ENCODE data around the gene TMLHE. TPM values are rescaled to one million over a fixed set of nuclear protein-coding genes. Genes with fewer than 3 reads are reported as not detected.

TMLHE gene
- total and polyA plus RNA-seq, 2 experiments from 2014 or later: 9.6 to 10.1 TPM

DNA sequence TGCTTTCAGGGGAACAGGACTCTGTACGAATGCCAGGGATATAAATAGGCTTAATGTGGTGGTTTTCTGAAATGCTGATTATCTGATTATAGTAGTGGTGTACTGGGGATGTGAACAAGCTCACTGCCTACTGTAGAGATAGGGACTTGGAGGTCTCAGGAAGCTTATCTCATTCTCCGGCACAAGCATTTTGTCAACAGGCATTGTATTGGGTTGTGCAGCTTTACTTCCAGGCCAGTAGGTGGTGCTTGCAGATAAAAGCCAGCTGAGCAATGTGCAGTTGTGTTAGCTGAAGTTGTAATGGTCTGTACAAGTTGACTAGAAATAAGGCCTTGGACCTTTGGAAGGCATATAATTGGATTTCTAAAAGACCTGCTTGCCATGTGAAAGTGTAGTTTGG, 49.5 kb upstream of the TMLHE start:
- DNase-seq (ENCODE audit: low spot score) (peak; percentile 35), ATAC-seq (peak; percentile 71)
- Histone ChIP-seq H3K9me2 (ENCODE audit: insufficient read depth) (no peaks in the 10 kb centered on the region), H3K36me3 (ENCODE audit: insufficient read depth) (no peaks in the 10 kb centered on the region), H3K27me3 (ENCODE audit: insufficient read depth) (no peaks in the 10 kb centered on the region), H3K27ac (ENCODE audit: low read depth) (no peak overlapping the region), H3F3A (replicated peaks; ENCODE audit: low read depth) (no peaks in the 10 kb centered on the region), H4K20me1 (replicated peaks; ENCODE audit: insufficient read depth) (no peaks in the 10 kb centered on the region), H3K79me2 (replicated peaks; ENCODE audit: insufficient read depth) (no peaks in the 10 kb centered on the region), H3K4me3 (no peak overlapping the region), H3K4me1 (ENCODE audit: insufficient read depth) (no peaks in the 10 kb centered on the region), H2AFZ (no peak overlapping the region), H3K4me2 (no peak overlapping the region)
- H3K9me3 Mint-ChIP-seq: peaks cover 3% of the 10 kb centered on the region; the same call in 2 of the 3 replicates
- no peak overlapping the region for H3K4me3 Mint-ChIP-seq
- TF ChIP-seq, protein P1, sequence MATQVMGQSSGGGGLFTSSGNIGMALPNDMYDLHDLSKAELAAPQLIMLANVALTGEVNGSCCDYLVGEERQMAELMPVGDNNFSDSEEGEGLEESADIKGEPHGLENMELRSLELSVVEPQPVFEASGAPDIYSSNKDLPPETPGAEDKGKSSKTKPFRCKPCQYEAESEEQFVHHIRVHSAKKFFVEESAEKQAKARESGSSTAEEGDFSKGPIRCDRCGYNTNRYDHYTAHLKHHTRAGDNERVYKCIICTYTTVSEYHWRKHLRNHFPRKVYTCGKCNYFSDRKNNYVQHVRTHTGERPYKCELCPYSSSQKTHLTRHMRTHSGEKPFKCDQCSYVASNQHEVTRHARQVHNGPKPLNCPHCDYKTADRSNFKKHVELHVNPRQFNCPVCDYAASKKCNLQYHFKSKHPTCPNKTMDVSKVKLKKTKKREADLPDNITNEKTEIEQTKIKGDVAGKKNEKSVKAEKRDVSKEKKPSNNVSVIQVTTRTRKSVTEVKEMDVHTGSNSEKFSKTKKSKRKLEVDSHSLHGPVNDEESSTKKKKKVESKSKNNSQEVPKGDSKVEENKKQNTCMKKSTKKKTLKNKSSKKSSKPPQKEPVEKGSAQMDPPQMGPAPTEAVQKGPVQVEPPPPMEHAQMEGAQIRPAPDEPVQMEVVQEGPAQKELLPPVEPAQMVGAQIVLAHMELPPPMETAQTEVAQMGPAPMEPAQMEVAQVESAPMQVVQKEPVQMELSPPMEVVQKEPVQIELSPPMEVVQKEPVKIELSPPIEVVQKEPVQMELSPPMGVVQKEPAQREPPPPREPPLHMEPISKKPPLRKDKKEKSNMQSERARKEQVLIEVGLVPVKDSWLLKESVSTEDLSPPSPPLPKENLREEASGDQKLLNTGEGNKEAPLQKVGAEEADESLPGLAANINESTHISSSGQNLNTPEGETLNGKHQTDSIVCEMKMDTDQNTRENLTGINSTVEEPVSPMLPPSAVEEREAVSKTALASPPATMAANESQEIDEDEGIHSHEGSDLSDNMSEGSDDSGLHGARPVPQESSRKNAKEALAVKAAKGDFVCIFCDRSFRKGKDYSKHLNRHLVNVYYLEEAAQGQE (IDR thresholded peaks at IDR 0.05; ENCODE audit: unreplicated experiment): no peak
- TF ChIP-seq ZNF114 (CRISPR knock-in tag; IDR thresholded peaks at IDR 0.05) (no peak), CREB1 (CRISPR knock-in tag; IDR thresholded peaks at IDR 0.05; ENCODE audit: low read depth) (no peak), NANOG (IDR thresholded peaks at IDR 0.05; ENCODE audit: borderline replicate concordance) (no peak), EZH2phosphoT487 (IDR thresholded peaks at IDR 0.05; ENCODE audit: unreplicated experiment) (no peak)
- TF ChIP-seq, protein P2, sequence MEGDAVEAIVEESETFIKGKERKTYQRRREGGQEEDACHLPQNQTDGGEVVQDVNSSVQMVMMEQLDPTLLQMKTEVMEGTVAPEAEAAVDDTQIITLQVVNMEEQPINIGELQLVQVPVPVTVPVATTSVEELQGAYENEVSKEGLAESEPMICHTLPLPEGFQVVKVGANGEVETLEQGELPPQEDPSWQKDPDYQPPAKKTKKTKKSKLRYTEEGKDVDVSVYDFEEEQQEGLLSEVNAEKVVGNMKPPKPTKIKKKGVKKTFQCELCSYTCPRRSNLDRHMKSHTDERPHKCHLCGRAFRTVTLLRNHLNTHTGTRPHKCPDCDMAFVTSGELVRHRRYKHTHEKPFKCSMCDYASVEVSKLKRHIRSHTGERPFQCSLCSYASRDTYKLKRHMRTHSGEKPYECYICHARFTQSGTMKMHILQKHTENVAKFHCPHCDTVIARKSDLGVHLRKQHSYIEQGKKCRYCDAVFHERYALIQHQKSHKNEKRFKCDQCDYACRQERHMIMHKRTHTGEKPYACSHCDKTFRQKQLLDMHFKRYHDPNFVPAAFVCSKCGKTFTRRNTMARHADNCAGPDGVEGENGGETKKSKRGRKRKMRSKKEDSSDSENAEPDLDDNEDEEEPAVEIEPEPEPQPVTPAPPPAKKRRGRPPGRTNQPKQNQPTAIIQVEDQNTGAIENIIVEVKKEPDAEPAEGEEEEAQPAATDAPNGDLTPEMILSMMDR (conservative IDR thresholded peaks at IDR 0.05; ENCODE audit: low read depth in 2 of 2): peak; percentile 44 to 77
- H3K27ac Mint-ChIP-seq: no peak overlapping the region
- no peaks in the 10 kb centered on the region for H3K27me3 Mint-ChIP-seq (ENCODE audit: insufficient read depth, low read depth, poor library complexity)
- H3K4me1 Mint-ChIP-seq: no peaks in the 10 kb centered on the region
- H3K36me3 Mint-ChIP-seq (ENCODE audit: low read depth): no peaks in the 10 kb centered on the region

- Histone ChIP-seq H3K36me3 (ENCODE audit: insufficient read depth) (no peaks in the 10 kb centered on the region), H4K20me1 (replicated peaks; ENCODE audit: insufficient read depth) (no peaks in the 10 kb centered on the region), H3K4me2 (no peak overlapping the region), H3K4me1 (ENCODE audit: insufficient read depth) (no peaks in the 10 kb centered on the region), H2AFZ (no peak overlapping the region), H3K4me3 (no peak overlapping the region), H3K27me3 (ENCODE audit: insufficient read depth) (no peaks in the 10 kb centered on the region), H3K27ac (ENCODE audit: low read depth) (no peak overlapping the region), H3K9me2 (ENCODE audit: insufficient read depth) (no peaks in the 10 kb centered on the region), H3K79me2 (replicated peaks; ENCODE audit: insufficient read depth) (no peaks in the 10 kb centered on the region), H3F3A (replicated peaks; ENCODE audit: low read depth) (no peaks in the 10 kb centered on the region)
- Mint-ChIP-seq H3K4me1 (peaks cover 8% of the 10 kb centered on the region; the same call in 2 of the 3 replicates), H3K27ac (no peak overlapping the region), H3K4me3 (no peak overlapping the region), H3K9me3 (peaks cover 4% of the 10 kb centered on the region; the same call in 1 of the 3 replicates), H3K36me3 (ENCODE audit: low read depth) (no peaks in the 10 kb centered on the region), H3K27me3 (ENCODE audit: insufficient read depth, low read depth, poor library complexity) (peaks cover 1% of the 10 kb centered on the region)
- DNase-seq (ENCODE audit: low spot score) (peak; percentile 11), ATAC-seq (no peak)
- TF ChIP-seq ZNF331 (CRISPR knock-in tag; IDR thresholded peaks at IDR 0.05; ENCODE audit: low read depth): no peak
- no peak for TF ChIP-seq EZH2 (IDR thresholded peaks at IDR 0.05; ENCODE audit: low read depth, unreplicated experiment)
- no peak for TF ChIP-seq CREB1 (CRISPR knock-in tag; IDR thresholded peaks at IDR 0.05; ENCODE audit: low read depth)
- TF ChIP-seq, protein P3, sequence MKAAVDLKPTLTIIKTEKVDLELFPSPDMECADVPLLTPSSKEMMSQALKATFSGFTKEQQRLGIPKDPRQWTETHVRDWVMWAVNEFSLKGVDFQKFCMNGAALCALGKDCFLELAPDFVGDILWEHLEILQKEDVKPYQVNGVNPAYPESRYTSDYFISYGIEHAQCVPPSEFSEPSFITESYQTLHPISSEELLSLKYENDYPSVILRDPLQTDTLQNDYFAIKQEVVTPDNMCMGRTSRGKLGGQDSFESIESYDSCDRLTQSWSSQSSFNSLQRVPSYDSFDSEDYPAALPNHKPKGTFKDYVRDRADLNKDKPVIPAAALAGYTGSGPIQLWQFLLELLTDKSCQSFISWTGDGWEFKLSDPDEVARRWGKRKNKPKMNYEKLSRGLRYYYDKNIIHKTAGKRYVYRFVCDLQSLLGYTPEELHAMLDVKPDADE (IDR thresholded peaks at IDR 0.05): no peak
- TF ChIP-seq EZH2phosphoT487 (IDR thresholded peaks at IDR 0.05; ENCODE audit: unreplicated experiment): no peak
Observed at GRCh38 chrX:155645180-155645579, 32.4 kb upstream of the TMLHE start.

Data from GM23338 (cell line).